HG03442 (cell line): ENCODE data around the gene GRWD1.

Experiments used
- ATAC-seq: cut with Tn5 transposase; IDR thresholded peaks from one replicate; pipeline ENCODE4 v1.9.1; 2021; ENCODE audit warnings: mild to moderate bottlenecking, moderate library complexity; ENCODE audit not compliant: unreplicated experiment

The GRWD1 gene

GRCh38 chr19:48493718-48494401, 48.1 kb downstream of the GRWD1 start:
- ATAC-seq, result peak; percentile 4

DNA sequence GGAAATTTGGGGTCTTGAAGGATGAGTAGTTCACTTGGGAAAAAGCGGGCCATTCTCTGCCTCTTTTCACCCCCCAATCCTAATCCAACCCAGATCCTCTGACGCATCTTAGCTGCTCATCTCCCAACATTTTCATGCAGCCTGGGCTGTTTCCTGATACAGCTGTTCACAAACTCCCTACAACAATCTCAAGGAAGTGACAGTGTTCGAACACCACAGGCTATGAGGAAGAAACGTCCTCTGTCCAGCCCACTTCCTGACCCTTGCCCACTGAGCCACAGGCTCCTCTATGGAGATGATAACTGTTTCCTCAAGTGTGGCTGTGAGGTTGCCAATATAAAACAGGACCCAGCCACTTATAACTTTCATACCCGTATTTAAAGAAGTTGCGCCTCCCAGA, 49.6 kb downstream of the GRWD1 start:
- no peak for ATAC-seq

GRCh38 chr19:48496959-48497727, 51.4 kb downstream of the GRWD1 start:
- ATAC-seq, result no peak

DNA sequence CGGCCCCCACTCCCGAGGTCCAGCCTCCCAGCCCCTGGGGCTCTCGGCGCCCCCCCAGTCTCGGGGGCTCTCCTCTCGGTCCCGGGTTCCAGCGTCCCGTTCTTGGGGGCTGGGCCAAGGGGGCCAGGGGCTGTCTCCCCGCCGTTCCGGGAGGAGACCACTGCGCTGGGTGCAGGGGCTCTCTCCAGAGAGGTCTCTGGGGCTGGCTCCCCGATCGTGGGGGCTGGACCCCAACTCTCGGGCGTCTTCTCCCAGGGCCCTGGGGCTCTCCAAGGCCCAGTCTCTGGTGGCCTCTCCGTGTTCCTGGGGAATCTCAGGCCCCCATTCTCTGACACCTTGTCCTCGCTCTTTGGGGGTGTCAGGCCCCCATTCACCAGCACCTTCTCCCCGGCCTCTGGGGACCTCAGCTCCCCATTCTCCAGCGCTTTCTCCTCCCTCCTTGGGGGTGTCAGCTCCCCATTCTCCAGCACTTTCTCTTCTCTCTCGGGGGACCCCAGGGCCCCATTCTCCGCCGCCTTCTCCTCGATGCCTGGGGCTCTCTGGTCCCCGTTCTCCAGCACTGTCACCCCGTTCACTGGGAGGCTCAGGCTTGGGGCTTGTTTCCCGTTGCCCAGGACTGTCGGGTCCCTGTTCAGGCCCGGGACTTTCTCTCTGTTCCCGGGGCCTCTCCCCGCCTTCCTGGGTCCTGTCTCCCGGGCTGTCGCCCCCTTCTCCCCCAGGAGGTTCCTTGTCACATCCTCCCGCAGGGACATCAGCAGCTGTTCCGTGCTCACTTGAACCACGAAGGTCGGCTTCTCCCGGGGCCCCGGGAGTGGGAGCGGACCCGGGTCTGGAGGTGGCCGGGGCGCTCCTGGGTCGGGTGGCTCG, 52.2 kb downstream of the GRWD1 start:
- ATAC-seq, result no peak

GRCh38 chr19:48498595-48499311, 53.0 kb downstream of the GRWD1 start:
- no peak for ATAC-seq

- no peak for ATAC-seq
These were observed 53.7 kb downstream of the GRWD1 start for GRCh38 chr19:48499316-48500090.

DNA sequence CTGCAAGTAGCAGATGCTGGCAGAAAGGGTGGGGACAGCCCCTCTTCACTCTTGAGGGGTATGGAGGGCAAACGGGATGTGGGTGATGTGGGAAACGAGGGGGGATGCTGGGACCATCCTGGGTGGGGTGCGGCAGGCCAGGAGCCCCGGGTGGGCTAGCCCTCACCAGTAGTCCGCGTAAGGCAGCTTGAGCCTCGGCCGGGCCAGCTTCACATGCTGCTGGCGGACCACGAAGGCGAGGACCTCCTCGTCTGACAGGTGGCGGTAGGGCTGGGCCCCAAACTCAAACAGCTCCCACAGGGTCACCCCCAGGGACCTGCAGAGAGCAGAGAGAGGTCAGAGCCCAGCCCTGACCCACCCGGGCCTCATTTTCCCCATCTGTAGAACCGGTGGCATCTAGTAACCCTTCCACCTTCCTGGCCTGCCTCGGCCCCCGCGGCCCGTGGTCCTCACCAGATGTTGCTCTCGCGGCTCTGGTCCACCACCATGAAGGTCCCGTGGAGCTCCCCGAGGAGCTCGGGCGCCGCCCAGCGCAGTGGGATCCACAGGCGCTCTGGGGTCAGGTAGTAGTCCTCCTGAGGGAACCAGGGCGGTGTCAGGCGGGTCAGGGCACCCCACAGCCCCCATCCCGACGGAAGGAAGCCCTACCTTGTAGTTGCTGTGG, 55.2 kb downstream of the GRWD1 start:
- ATAC-seq, result no peak

DNA sequence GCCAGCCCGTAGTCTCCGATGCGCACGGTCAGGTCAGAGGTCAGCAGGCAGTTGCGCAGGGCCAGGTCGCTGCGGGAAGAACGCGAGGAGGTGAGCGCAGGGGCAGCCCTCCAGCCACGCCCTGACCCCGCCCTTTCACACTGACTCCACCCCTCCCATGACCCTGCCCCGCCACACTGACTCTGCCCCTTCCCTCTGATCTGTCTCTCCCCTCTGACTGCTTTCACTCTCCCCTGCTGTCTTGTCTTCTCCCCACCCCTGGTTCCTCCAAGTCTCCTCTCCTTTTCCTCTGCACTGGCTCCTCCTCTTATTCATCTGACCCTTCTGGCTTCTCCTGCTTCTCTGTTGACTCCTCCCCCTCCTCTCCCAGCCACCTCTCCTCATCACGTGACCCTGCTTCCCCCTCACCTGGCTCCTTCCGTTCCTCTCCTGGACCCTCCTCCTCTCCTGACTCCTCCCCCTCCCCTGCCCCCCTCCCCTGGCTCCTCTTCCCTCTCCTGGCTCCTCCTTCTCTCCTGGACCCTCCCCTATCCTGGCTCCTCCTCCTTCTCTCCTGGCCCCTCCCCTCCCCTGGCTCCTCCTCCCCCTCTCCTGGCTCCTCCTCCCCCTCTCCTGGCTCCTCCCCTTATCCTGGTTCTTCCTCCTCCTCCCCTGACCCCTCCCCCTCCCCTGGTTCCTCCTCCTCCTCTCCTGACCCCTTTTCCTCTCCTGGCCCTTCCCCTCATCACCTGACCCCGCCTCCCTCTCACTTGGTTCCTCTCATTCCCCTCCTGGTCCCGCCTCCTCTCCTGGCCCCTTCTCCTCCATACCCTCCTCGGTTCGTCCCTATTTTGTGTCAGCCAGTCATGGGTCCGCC, 55.9 kb downstream of the GRWD1 start:
- ATAC-seq, result no peak

DNA sequence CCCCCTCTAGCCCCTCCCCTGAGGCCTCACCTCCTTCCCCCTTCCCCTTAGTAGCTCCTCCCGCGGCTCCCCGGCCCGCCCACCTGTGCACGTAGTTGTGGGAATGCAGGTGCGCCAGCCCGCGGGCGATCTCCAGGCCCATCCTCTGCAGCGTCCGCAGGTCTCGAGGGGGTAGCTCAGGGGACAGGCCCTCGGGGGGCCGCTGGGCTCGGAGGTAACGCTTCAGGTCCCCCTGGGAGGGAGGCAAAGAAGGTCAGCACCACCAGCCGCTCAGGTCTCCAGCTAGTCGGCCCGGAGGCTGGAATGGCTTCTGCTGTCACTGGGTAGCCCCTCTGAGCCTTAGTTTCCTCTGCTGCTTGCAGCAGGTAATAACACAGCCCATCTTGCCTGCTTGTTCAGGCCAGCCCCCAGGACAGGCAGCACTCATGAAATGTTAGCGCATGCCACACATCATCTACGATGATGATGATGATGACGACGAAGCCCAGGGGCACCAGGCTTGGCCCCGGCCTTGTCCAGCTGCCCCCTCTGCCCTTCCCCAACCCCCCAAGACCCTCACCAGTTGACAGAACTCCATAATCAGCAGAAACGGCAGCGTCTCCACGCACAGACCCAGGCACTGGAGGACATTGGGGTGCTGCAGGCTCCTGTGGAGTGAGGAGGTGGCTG, 56.7 kb downstream of the GRWD1 start:
- no peak for ATAC-seq

DNA sequence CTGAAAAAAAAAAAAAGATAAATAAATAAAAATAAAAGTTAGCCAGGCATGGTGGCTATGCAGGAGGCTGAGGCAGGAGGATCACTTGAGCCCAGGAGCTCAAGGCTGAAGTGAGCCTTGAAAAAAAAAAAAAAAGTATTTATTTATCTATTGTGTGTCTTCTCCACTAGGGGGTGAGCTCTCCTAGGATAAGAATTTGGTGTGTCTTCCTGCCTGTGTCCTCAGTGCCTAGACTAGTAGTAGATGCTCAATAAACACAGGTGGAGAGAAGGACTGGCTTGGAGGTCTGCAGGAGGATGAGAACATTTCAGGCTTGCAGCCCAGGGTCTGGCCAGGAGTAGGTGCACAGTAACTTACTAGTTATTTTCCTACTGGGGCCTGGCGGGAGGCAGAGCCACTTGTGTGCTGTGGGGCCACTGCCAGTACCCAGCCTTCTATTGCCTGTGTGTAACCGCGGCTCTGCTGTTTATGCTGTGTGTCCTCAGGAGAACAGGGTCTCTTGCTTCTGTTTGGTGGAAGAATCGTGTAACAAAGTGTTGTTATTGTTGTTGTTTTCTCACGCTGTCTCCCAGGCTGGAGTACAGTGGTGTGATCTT, 60.5 kb downstream of the GRWD1 start:
- no peak for ATAC-seq
